ENCODE data around the gene TBC1D23.
"Not testable (repeated sequence)": the region's sequence is repeated elsewhere in the genome, so short reads cannot be mapped to it uniquely, and the experiment has no call there.

The TBC1D23 gene

GRCh38 chr3:100310355-100310965, 49.7 kb downstream of the TBC1D23 start:
- no peak for DNase-seq

- no peak for DNase-seq
Observed at GRCh38 chr3:100311011-100311410, 50.2 kb downstream of the TBC1D23 start.

GRCh38 chr3:100316641-100317069, 55.9 kb downstream of the TBC1D23 start:
- DNase-seq = peak; percentile 77

GRCh38 chr3:100317912-100318311, 57.1 kb downstream of the TBC1D23 start:
- DNase-seq = no peak

- DNase-seq = no peak
Observed at GRCh38 chr3:100319951-100320350, 59.2 kb downstream of the TBC1D23 start.

GRCh38 chr3:100324044-100324443, 63.3 kb downstream of the TBC1D23 start:
- DNase-seq = no peak

GRCh38 chr3:100325827-100326226, 65.0 kb downstream of the TBC1D23 start:
- no peak for DNase-seq

GRCh38 chr3:100327377-100327776, 66.6 kb downstream of the TBC1D23 start:
- not testable (repeated sequence) for DNase-seq

- DNase-seq = no peak
Observed at GRCh38 chr3:100329800-100330489, 69.2 kb downstream of the TBC1D23 start.

GRCh38 chr3:100330651-100331050, 69.9 kb downstream of the TBC1D23 start:
- no peak for DNase-seq

- no peak for DNase-seq
Observed at GRCh38 chr3:100331660-100332059, 70.9 kb downstream of the TBC1D23 start.

- no peak for DNase-seq
Observed at GRCh38 chr3:100333051-100333450, 72.3 kb downstream of the TBC1D23 start.

- DNase-seq = no peak
Observed at GRCh38 chr3:100333970-100334487, 73.2 kb downstream of the TBC1D23 start.

- peak; percentile 78 for DNase-seq
Observed at GRCh38 chr3:100334488-100335351, 73.9 kb downstream of the TBC1D23 start, which contains the start of gene NIT2. Gene NIT2 (plus strand): TSS chr3:100334757. CDS start chr3:100334792, 35 bp downstream.

GRCh38 chr3:100335434-100335833, 74.6 kb downstream of the TBC1D23 start:
- DNase-seq = no peak

- DNase-seq = not testable (repeated sequence)
Observed at GRCh38 chr3:100336229-100336628, 75.4 kb downstream of the TBC1D23 start.

GRCh38 chr3:100338911-100339310, 78.1 kb downstream of the TBC1D23 start:
- DNase-seq = no peak

- no peak for DNase-seq
Observed at GRCh38 chr3:100339786-100340185, 79.0 kb downstream of the TBC1D23 start.

- DNase-seq = no peak
Observed at GRCh38 chr3:100340527-100340926, 79.7 kb downstream of the TBC1D23 start.

- DNase-seq = no peak
Observed at GRCh38 chr3:100348727-100349126, 87.9 kb downstream of the TBC1D23 start.

GRCh38 chr3:100351770-100352169, 91.0 kb downstream of the TBC1D23 start:
- not testable (repeated sequence) for DNase-seq

- no peak for DNase-seq
Observed at GRCh38 chr3:100352296-100353231, 91.8 kb downstream of the TBC1D23 start.

Data from NCI-H2171 treated with DMSO at 0.1 percent for 48 hours (cell line).